CMK (cell line): ENCODE measurements around the gene GRID2.
"Not testable (repeated sequence)": the region's sequence is repeated elsewhere in the genome, so short reads cannot be mapped to it uniquely, and the experiment has no call there.

Source experiments
- DNase-seq: peaks from one replicate; pipeline ENCODE4 v3.0.0-alpha.2; 2010; ENCODE audit warnings: low read depth

GRID2 gene

DNA sequence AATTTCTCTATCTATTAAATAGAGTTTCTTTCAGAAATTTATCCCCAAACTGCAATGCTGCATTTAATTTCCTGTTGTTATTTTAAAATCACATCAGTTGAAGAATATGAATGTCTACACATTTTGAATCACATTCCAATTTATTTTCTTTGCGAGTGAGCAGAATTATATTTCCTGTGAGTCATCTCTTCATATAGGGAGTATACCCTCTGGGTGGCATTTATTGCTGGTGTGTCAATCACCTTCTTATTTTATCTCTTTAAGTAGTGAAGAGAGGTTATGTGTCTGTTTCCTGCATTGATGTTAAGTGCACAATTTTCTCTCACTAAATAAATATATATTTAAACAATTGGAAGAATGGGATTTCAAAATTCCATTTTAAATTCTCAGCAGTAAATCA, 1013.8 kb downstream of the GRID2 start:
- DNase-seq, result no peak

DNA sequence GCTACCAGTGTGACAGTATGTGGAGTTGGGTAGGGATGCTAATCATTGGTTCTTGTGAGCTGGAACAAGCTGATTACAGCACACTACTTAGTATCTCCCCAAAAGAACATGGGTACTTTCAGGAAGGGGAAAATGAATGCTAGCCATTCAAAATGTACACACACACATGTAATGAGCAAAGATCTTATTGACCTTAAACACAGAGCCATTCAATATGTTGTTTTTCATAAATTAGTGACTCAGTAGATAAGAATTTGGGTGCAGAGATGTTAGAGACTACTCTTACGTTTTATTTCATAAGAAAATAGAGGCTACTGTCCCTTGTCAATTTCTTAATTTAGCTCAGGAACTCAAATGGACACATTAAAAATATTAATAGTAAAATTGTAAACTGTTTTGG, 1015.3 kb downstream of the GRID2 start:
- DNase-seq, result no peak

DNA sequence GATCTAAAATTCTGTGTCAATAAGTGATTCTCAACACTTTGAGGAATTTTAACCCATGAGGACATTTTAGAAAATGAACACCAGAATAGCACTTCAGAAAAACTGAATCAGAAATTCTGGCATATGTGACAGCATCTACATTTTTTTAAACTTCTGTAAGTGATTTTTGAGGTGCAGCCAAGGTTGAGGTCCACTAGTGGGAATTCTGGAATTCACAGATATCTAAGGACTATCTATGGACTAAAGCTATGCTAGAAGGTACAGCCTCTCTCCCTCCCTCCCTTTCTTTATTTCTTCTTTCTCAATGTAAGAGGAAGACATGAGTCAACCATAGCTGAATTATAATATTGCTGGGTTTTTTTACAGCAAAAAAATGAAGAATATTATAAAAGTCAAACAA, 1016.6 kb downstream of the GRID2 start:
- no peak for DNase-seq

DNA sequence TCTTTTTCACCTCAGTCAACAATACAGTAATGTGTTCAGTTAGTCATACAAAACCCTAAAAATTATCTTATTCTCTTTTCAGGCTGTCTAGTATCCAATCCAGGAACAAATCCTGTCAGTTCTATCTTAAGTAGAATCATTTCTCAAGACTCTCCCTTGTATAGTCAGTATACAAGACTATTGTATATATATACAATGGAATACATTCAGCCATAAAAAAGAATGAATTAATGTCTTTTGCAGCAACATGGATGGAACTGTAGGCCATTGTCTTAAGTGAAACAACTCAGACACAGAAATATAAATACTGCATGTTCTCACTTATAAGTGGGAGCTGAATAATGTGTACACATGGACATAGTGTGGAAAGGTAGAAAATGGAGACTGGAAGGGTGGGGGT, 1023.6 kb downstream of the GRID2 start:
- DNase-seq, result no peak

DNA sequence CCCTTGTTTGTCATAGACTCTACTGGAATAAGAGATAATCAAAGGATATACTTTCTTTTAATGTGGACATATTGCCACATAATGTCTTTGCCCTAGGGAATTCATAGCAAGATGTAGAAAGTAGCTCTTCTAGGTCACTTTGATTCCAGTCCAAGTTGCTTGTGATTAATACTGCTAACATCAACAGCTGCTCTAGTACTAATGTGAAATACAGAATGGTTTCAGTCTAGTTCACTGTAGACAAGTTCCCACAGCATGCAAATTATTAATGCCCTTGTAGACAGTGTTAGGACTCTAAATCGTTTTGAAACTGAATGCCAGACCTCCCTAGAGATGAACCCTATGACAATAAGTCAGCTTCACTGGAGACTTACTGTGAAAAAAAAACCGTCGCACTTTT, 1030.2 kb downstream of the GRID2 start:
- no peak for DNase-seq

DNA sequence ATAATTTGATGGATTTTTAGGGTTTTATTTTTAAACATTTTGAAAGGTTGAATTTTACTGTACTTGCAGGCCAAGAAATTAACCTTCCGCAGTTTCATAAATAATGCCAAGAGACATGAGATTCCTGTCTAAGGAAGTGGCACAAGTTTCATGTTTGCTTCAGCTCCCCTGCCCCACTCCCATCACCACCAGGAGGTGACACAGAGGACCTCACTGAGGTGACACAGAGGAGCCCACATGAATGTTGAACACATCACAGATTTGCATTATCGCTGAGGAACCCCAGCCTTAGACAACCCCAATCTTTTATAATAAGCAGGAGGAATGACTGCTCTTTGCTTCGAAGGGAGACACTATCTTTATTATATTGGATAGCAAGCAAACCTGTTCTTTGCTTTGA, 1033.4 kb downstream of the GRID2 start:
- DNase-seq, result no peak

DNA sequence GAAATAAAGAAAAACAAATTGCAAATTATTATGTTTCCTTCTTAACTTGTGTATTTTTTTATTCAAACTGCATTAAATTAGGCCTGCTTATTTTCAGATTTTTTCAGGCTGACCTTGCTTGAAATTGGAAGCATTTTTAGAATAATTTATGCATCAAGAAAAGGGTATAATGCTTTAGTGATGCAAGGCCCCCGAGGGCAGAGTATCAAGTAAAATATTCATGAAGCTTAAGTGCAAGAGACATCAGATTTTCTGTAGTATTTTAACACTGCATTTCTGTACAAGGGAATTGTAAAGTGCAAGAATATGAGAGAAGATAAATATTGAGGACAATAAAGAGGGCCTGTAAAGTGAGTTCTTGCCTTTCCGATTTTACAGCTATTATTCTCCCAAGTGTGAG, 1039.0 kb downstream of the GRID2 start:
- no peak for DNase-seq

DNA sequence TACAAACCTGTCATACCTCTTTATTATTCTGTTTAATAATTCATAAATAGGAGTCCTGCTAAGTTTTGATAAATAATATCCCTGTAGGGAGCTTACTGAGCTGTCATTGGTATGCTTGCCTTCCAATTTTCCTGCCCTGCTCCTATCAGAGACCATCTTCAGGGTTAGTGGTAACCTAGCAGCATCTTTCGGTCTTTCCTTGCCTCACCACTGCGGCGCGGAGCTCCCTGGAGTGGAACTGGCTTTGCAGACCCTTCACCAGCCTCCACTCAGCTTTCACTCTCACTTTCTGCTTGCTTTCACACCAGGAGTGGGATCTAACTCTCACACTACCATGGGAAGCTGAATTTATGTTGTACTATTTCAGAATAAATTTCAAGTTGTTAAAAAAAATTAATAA, 1043.1 kb downstream of the GRID2 start:
- no peak for DNase-seq

DNA sequence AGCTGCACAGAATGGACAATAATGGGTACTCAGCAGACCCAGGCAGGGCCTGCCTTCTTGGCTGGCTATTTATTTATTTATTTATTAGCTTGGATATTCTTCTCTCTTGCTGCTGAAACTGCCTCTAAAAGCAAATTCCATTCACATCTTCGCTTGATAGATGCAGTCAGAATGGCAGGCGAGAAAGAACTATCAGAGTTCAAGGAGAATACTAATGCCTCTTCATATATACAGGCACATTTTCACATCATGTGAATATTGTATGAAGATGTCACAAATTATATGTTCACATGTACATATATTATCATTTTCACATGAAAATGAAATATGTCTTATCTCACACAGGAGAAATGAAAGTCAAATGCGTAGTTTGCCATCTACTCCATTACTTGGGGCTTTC, 1045.1 kb downstream of the GRID2 start:
- no peak for DNase-seq

DNA sequence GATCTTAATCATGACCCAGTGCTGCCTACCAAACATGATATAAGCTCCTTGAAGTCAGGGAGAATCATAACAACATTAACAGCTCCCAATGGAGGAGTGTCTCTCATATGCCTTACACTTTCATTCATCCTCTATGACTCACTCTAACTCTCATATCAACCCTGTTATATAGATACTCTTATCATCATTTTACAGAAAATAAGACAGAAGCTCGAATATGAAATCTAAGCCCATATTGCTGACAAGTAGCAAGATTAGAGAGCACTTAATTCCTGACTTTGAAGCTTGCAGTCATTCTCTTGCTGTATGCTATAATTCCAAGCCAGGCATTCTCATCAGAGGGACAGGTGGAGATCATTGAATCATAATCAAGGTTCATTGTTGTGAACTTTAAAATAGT, 1048.1 kb downstream of the GRID2 start:
- no peak for DNase-seq

DNA sequence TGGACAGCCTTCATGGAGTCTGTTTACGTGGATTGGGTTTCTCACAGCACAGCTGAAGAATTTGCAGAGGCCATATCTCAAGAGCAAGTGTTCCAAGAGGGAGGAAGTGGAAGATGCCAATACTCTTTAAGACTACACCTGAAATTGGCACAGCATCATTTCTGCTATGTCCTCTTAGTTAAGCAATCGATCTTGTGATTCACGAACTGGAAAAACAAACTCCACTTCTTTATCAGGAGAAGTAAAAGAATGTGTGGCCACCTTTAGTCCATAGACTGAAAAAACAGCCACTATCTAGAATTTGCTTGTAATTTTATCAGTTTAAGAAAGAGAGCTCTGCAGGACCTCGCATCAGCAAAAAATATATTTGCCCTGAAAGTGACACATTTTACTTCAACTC, 1051.6 kb downstream of the GRID2 start:
- DNase-seq, result no peak

DNA sequence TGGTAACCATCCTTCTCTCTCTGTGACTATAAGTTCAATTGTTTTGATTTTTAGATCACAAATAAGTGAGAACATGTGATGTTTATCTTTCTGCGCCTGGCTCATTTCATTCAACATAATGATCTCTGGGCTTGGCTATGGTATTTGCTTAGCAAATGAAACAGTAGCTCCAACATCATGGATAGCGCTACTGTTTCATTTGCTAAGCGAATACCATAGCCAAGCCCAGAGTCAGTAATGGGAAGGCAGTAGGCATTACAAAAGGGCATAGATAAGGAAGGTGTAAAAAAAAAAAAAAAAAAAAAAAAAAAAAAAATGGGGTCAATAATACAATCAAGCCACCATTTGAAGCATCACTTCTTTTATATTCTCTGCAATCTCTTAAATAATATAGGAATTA, 1055.8 kb downstream of the GRID2 start:
- no peak for DNase-seq

DNA sequence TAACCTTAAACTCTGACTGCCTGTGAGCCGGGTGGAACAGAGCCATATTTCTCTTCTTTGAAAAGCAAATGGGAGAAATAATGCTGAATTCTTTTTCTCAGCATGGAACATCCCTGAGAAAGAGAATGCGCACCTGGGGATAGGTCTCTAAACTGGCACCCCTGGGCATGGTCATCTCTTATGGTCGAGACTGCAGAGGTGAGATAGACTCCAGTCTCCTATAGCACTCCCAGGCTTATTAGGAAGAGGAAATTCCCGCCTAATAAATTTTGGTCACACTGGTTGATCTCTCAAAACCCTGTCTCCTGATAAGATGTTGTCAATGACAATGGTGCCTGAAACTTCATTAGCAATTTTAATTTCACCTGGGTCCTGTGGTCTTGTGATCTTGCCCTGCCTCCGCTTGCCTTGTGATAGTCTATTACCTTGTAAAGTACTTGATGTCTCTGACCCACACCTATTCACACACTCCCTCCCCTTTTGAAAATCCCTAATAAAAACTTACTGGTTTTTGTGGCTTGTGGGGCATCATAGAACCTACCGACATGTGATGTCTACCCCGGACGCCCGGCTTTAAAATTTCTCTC, 1062.5 kb downstream of the GRID2 start:
- DNase-seq, result not testable (repeated sequence)

DNA sequence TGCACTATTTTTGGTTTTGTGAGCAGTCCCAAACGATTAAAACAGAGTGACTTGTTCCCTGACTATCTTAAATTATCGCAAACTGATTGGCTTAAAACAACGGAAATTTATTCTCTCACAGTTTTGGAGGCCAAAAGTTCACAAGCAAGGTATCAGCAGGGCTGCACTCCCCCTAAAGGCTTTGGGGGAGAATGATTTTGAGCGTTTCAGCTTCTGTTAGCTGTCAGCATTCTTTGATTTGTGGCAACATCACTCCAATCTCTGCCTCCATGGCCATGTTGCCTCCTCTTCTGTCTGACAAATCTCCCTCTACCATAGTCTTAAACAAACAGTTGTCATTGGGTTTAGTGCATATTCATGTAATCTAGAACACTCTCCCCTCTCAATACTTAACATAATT, 1065.2 kb downstream of the GRID2 start:
- DNase-seq, result no peak

DNA sequence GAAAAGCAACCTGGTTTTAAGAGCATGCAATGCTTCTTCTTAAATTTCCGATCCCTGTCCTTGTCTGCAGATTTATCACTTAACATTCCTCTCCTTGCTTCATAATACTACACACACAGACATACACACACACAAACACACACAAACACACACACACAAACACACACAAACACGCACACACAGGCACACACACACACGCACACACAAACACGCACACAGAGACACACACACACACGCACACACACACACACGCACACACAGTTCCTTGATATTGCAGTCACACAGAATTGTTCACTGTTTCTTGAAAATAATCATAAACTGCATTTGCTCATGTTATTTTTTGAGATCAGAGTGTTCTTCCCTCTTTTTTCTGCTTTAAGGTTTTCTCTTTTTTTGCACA, 1066.5 kb downstream of the GRID2 start:
- no peak for DNase-seq

DNA sequence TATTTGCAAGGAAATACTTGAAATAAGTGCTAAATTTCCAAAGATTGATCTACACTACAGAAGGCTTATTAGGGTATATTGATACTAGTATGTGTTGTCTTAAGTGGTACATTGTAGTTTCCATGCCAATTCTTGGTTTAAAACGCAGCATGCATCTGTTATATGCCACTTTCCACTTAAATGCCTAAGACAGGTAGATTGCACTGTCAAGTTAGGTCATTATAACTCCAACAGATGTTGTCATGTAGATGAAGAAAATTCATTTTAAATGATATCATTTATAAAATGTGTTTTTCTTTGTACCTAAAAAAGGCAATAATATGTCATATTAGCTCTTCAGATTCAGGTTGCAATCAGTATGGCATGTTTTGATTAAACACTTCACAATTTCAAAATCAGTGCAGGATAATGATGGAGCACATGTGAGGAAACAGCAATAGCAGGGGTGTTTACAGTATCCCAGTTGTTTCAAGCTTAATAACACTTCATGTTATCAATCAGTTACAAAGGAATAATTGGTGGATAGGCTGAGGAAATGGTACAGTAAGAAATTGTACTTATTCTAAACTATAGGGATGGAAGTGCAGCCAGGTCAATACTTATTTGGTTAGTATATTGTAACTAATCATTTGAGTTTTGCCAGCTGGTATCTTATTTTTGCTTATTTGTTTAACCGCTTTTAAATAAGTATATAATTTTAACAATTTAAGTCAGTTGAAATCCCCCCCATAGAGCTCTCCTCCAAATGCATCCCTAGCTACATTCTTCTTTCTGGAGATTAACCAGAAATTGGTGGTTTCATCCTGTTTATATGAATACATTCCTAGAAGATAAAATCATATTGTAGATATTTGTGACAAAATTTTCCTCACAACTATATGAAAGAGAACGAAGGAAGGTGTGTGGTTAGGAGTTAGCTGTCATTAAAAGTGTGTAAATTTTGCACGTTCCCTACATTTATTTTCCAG, 1070.4 kb downstream of the GRID2 start:
- no peak for DNase-seq

DNA sequence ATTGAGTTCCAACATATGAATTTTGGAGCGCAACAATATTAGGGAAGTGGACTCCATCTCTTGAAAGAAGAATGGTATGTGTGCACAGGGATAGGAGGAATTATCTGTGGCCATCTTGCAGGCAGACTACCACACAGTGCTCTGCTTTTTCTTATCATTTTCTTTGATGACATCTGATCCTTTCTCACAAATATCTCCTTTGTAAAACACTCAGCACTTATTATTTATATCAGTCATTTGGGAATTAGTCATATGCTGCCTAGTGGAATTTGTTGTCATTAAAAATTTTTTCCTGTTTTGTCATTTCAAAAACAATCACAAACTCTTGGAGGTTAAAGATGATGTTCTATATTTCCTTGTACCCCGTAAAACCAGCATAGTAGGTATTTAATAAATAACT, 1080.5 kb downstream of the GRID2 start:
- no peak for DNase-seq

DNA sequence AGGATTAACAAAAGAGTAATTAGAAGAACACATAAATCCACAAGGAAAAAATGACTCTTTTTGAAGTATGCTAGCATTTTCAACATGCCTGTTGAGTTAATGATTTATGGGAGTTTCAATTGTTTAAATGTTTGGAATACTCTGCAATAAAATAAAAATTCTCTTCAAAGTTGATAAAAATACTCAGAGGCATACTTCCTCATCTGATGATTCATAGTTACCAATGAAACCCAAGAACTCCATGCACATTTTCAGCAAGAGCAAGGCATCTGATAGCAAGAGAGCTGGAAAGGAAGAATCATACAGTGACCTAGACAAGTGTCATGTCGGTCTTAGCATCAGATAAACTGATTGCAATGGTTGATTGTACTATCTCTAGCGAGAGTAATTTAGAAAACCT, 1081.1 kb downstream of the GRID2 start:
- DNase-seq, result no peak

DNA sequence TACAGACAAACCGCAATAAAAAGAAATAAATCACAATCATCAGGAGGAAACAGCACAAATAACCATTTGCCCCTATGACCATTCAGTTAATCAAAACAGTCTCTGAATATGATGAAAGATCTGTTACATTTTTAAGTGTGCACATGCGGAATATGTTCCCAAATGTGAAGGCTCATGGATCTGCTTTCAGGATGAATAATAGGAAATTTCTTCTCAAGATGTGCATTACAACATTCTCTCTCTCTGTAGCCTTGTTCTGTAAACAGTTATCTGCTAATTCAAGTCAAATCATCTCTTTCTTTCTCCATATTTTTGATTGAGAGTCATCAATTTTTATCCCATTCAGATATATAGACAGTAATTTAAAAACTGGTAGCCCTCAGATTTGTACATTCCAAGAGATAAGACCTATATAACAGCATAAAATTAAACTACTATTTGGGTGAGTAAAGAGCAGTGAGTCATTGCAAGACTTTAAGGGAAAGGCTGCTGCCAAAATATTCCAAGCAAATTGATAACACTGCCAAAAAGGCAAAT, 1090.8 kb downstream of the GRID2 start:
- no peak for DNase-seq

DNA sequence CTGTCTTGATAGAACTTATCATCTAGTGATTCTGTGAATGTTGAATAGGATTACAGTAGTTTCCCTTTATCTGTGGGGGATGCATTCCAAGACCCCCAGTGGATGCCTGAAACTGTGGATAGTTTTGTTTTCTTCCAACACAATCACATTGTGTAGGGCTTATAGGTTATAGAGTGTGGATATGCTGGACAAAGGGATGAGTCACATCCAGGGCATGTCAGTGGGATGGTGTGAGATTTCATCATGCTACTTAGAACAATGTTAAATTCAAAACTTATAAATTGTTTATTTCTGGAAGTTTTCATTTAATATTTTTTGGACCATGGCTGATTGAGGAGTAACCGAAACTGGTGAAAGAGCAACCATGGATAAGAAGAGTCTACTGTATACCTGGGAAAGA, 1092.5 kb downstream of the GRID2 start:
- no peak for DNase-seq

DNA sequence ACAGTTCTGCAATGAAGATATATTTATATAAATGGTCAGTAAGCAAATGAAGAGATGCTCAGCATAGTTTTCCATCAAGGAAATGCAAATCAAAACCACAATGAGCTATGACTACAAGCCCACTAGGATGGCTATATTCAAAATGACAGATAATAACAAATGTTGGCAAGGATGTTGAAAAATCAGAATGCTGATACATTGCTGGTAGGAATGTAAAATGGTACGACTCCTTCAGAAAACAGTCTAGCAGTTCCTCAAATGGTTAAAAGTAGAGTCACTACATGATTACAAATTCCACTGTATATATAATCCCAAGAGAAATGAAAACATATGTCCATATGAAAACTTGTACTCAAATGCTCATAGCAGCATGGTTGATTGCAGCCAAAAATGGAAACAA, 1099.8 kb downstream of the GRID2 start:
- no peak for DNase-seq

DNA sequence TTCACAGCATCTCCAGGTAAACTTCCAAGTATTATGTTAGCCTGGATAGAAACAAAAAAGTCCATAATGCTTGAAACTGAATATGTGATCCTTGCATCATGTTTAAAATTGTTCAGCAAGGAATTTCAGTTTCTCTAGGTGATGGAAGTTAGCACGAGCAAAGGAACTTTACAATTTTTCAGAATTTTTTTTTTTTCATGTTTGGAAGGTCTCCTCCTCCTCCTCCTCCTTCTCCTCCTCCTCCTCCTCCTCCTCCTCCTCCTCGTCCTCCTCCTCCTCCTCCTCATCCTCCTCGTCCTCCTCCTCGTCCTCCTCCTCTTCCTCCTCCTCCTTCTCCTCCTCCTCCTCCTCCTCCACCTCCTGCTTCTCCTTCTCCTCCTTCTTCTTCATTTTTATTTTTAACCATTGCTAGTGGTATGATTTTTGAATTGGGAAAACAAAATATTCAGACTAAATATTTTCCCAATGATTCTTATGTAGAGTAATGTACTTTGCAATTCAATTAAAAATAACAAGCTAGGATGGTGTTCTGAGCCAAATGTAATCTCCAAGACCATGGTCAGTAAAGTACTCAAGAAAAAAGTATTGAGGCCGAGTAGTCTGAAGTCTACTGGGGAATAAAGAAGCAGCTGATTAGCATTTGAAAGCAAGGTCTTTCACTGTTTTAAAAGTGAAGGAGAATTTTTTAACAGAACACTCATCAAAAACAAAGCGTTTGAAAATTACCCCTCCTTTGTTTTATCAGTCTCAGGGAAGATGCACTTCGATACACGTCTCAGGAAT, 1103.9 kb downstream of the GRID2 start:
- DNase-seq, result no peak

DNA sequence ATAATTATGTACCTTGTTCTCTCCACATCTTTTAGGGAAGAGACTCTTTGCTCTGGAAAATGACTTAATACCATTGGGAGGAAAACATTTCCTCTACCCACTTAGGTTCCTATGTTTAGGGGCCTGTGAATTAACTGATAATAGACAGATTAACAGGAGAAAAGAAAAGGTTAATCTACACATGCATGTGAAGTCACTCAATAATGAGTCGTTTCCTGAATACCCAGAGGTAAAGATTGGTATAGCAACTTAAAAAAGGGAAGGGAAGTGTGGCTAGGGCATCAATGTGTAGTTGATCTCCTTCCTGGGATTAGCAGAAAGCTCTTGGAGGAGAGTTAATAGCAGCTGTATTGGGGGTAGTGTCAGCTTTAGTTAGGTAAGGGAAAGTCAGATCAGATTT, 1105.3 kb downstream of the GRID2 start:
- DNase-seq, result no peak
